K562 (cell line): ENCODE results near the gene SLC30A10.

ENCODE experiments used
- EZH2 ChIP-seq: IDR thresholded peaks from 2 replicates; pipeline ENCODE4 v1.6.1; 2012; ENCODE audit warnings: low read depth, mild to moderate bottlenecking, inconsistent platforms, low read length, borderline replicate concordance
- POLR2A ChIP-seq: fragments of 450-650 bp; conservative IDR thresholded peaks from 2 replicates; pipeline ENCODE4 v1.6.1; 2016
- TBP ChIP-seq: optimal IDR thresholded peaks from 2 replicates; pipeline ENCODE3; 2011; ENCODE audit warnings: low read depth, low read length, improper control_type of control experiment
- TFE3 ChIP-seq: fragments of 450-650 bp; formaldehyde crosslinking; IDR thresholded peaks from 2 replicates; pipeline ENCODE4 v1.4.0; 2020; ENCODE audit warnings: mild to moderate bottlenecking, mixed read lengths

- TF ChIP-seq TBP = no peak
- no peak for TF ChIP-seq POLR2A
- no peak for TF ChIP-seq TFE3
- no peak for TF ChIP-seq EZH2
These were observed 37.1 kb upstream of the SLC30A10 start for GRCh38 chr1:219965285-219966070.
